CD8-positive, alpha-beta memory T cell (primary cell): ENCODE data around the gene CSTF3. TPM values are rescaled to one million over a fixed set of nuclear protein-coding genes. Genes with fewer than 3 reads are reported as not detected.

Experiments
- CTCF ChIA-PET: fragments of 350-600 bp; sonication (Branson Sonifier 250); formaldehyde crosslinking; loops from one replicate; lab custom pipeline; 2021; ENCODE audit warnings: antibody characterized with exemption; lab: Charles Lee
- POLR2A ChIA-PET: fragments of 350-600 bp; sonication (Branson Sonifier 250); formaldehyde crosslinking; loops from one replicate; lab custom pipeline; 2021; ENCODE audit warnings: antibody characterized with exemption; lab: Charles Lee
- DNase-seq, 5 donors: peaks; one replicate each; pipeline versions ENCODE4 v3.0.0 to v3.0.0-alpha.2; 2020 to 2022; ENCODE audit warnings: mixed read lengths in 1 of 5
- H3K27ac ChIP-seq: one replicate; pipeline ENCODE4 v1.7.0; 2013; ENCODE audit warnings: low read depth, mild to moderate bottlenecking, low read length, moderate library complexity
- H3K27me3 ChIP-seq: 2 replicates; pipeline ENCODE4 v1.7.0; 2013; ENCODE audit warnings: low read length, mild to moderate bottlenecking; ENCODE audit not compliant: insufficient read depth, poor library complexity, severe bottlenecking
- H3K36me3 ChIP-seq: 2 replicates; pipeline ENCODE4 v1.7.0; 2013; ENCODE audit warnings: mild to moderate bottlenecking, low read length, moderate library complexity; ENCODE audit not compliant: insufficient read depth
- H3K4me1 ChIP-seq: 2 replicates; pipeline ENCODE4 v1.7.0; 2013; ENCODE audit warnings: mild to moderate bottlenecking, low read length, moderate library complexity; ENCODE audit not compliant: insufficient read depth
- H3K4me3 ChIP-seq: 2 replicates; pipeline ENCODE4 v1.7.0; 2013; ENCODE audit warnings: mild to moderate bottlenecking, low read length
- H3K9me3 ChIP-seq: 2 replicates; pipeline ENCODE4 v1.7.0; 2013; ENCODE audit warnings: mild to moderate bottlenecking, low read length
- H3K27ac Mint-ChIP-seq, 8 donors: one replicate each; pipeline ENCODE4 v1.8.0; 2020 to 2021; ENCODE audit warnings: mixed read lengths in 8 of 8, mild to moderate bottlenecking in 6 of 8, inconsistent platforms in 3 of 8, moderate library complexity in 3 of 8
- H3K27me3 Mint-ChIP-seq, 2 donors: one replicate each; pipeline ENCODE4 v1.8.0; 2020 to 2021; ENCODE audit warnings: mixed read lengths in 2 of 2, mild to moderate bottlenecking in 1 of 2, moderate library complexity in 1 of 2
- H3K36me3 Mint-ChIP-seq, 3 donors: one replicate each; pipeline ENCODE4 v1.8.0; 2020 to 2021; ENCODE audit warnings: mixed read lengths in 3 of 3, inconsistent platforms in 1 of 3, mild to moderate bottlenecking in 1 of 3
- H3K4me1 Mint-ChIP-seq, 3 donors: one replicate each; pipeline ENCODE4 v1.8.0; 2020 to 2021; ENCODE audit warnings: mixed read lengths in 3 of 3, inconsistent platforms in 1 of 3, mild to moderate bottlenecking in 1 of 3
- H3K4me3 Mint-ChIP-seq, 7 donors: one replicate each; pipeline ENCODE4 v1.8.0; 2020 to 2021; ENCODE audit warnings: mixed read lengths in 7 of 7, mild to moderate bottlenecking in 6 of 7, moderate library complexity in 4 of 7, inconsistent platforms in 2 of 7
- H3K9me3 Mint-ChIP-seq, 5 donors: one replicate each; pipeline ENCODE4 v1.8.0; 2020 to 2022; ENCODE audit warnings: mixed read lengths in 5 of 5, mild to moderate bottlenecking in 3 of 5, moderate library complexity in 2 of 5, inconsistent platforms in 1 of 5
- polyA plus RNA-seq: library from polyadenylated mRNA; unstranded; fragments of 300-500 nt; fragmentation: Illumina TruSeq; gene quantifications from one replicate; pipeline ENCODE4 v1.2.3, GENCODE V29; 2021
- total RNA-seq, 2 experiments: library from RNA; stranded (reverse); gene quantifications; one replicate each; pipeline ENCODE4 v1.2.3, GENCODE V29; 2021

CSTF3 gene
- total RNA-seq (10 to 100 TPM; 35.3 to 37.7 TPM), polyA plus RNA-seq (16.5 TPM)

- Histone ChIP-seq H3K4me1 (peaks cover 43% of the 10 kb centered on the region), H3K4me3 (peak within 1 kb of the TSS; percentile 97), H3K36me3 (no peaks in the 10 kb centered on the region), H3K27ac (peak within 1 kb of the TSS; percentile 94), H3K27me3 (no peaks in the 10 kb centered on the region), H3K9me3 (no peaks in the 10 kb centered on the region)
- Mint-ChIP-seq H3K36me3 (peaks cover 3 to 20% (median 3%) of the 10 kb centered on the region in 3 donors), H3K27ac (peak within 1 kb of the TSS; percentile 96 to 100 (median 99)), H3K4me3 (peak within 1 kb of the TSS; percentile 99 to 100 (median 100)), H3K4me1 (peaks cover 48 to 63% (median 57%) of the 10 kb centered on the region in 3 donors), H3K27me3 (no peaks in the 10 kb centered on the region), H3K9me3 (peaks cover 0 to 2% (median 0%) of the 10 kb centered on the region in 5 donors)
- ChIA-PET CTCF (interaction anchor here (1.0 to 1.3 kb wide), 5 partner anchors 9 to 168 kb away, joined by 3 to 4 read pairs (median 4); no protein-coding TSS in a partner anchor), POLR2A (interaction anchor here (0.7 to 1.8 kb wide), 2 partner anchors 96 to 1276 kb away, joined by 4 to 7 read pairs; partner anchors contain the start of gene HIPK3)
- DNase-seq: peak; percentile 89 to 98 (median 96)
Observed at GRCh38 chr11:33161120-33162005, at the start of gene CSTF3. Gene CSTF3 (minus strand): TSS chr11:33161480. CDS start chr11:33161325, 155 bp downstream.

GRCh38 chr11:33208150-33208549 lies 46.9 kb upstream of the CSTF3 start:
- Mint-ChIP-seq H3K27ac (peak overlapping the region in 1 of 8 donors; percentile 15), H3K27me3 (peaks cover 0 to 9% of the 10 kb centered on the region in 2 donors), H3K4me3 (no peak overlapping the region), H3K4me1 (no peaks in the 10 kb centered on the region), H3K9me3 (no peaks in the 10 kb centered on the region), H3K36me3 (no peaks in the 10 kb centered on the region)
- Histone ChIP-seq H3K27ac (no peak overlapping the region), H3K9me3 (no peaks in the 10 kb centered on the region), H3K36me3 (no peaks in the 10 kb centered on the region), H3K4me3 (no peak overlapping the region), H3K4me1 (no peaks in the 10 kb centered on the region), H3K27me3 (no peaks in the 10 kb centered on the region)
- ChIA-PET CTCF (no interaction called here), POLR2A (no interaction called here)
- no peak for DNase-seq

GRCh38 chr11:33207408-33207985 lies 46.2 kb upstream of the CSTF3 start:
- Mint-ChIP-seq H3K4me3 (no peak overlapping the region), H3K27me3 (peaks cover 0 to 9% of the 10 kb centered on the region in 2 donors), H3K27ac (no peak overlapping the region), H3K4me1 (no peaks in the 10 kb centered on the region), H3K36me3 (no peaks in the 10 kb centered on the region), H3K9me3 (no peaks in the 10 kb centered on the region)
- Histone ChIP-seq H3K4me1 (no peaks in the 10 kb centered on the region), H3K9me3 (no peaks in the 10 kb centered on the region), H3K27me3 (no peaks in the 10 kb centered on the region), H3K36me3 (no peaks in the 10 kb centered on the region), H3K27ac (no peak overlapping the region), H3K4me3 (no peak overlapping the region)
- CTCF ChIA-PET: no interaction called here
- no peak for DNase-seq
- POLR2A ChIA-PET: no interaction called here

- DNase-seq: no peak
- POLR2A ChIA-PET: no interaction called here
- H3K4me1 Mint-ChIP-seq: no peaks in the 10 kb centered on the region
- Histone ChIP-seq H3K4me1 (no peaks in the 10 kb centered on the region), H3K27me3 (no peaks in the 10 kb centered on the region), H3K27ac (no peak overlapping the region), H3K9me3 (no peaks in the 10 kb centered on the region), H3K36me3 (no peaks in the 10 kb centered on the region), H3K4me3 (no peak overlapping the region)
- no peak overlapping the region for H3K4me3 Mint-ChIP-seq
- no peaks in the 10 kb centered on the region for H3K9me3 Mint-ChIP-seq
- H3K27me3 Mint-ChIP-seq: peaks cover 0 to 2% of the 10 kb centered on the region in 2 donors
- H3K27ac Mint-ChIP-seq: peak overlapping the region in 1 of 8 donors; percentile 79
- H3K36me3 Mint-ChIP-seq: no peaks in the 10 kb centered on the region
- CTCF ChIA-PET: no interaction called here
Observed at GRCh38 chr11:33197915-33198727, 36.8 kb upstream of the CSTF3 start.

- no peak for DNase-seq
- ChIA-PET CTCF (no interaction called here), POLR2A (no interaction called here)
- no peaks in the 10 kb centered on the region for H3K9me3 Mint-ChIP-seq
- no peak overlapping the region for H3K27ac ChIP-seq
- no peaks in the 10 kb centered on the region for H3K36me3 ChIP-seq
- peaks cover 0 to 1% of the 10 kb centered on the region in 2 donors for H3K27me3 Mint-ChIP-seq
- H3K4me1 Mint-ChIP-seq: no peaks in the 10 kb centered on the region
- H3K27me3 ChIP-seq: no peaks in the 10 kb centered on the region
- H3K4me1 ChIP-seq: no peaks in the 10 kb centered on the region
- no peaks in the 10 kb centered on the region for H3K36me3 Mint-ChIP-seq
- no peaks in the 10 kb centered on the region for H3K9me3 ChIP-seq
- H3K27ac Mint-ChIP-seq: no peak overlapping the region
- H3K4me3 ChIP-seq: no peak overlapping the region
- H3K4me3 Mint-ChIP-seq: no peak overlapping the region
Observed at GRCh38 chr11:33195462-33196173, 34.3 kb upstream of the CSTF3 start.

GRCh38 chr11:33194455-33194854 lies 33.2 kb upstream of the CSTF3 start:
- H3K4me1 ChIP-seq: no peaks in the 10 kb centered on the region

GRCh38 chr11:33191467-33191866 lies 30.2 kb upstream of the CSTF3 start:
- ChIA-PET POLR2A (no interaction called here), CTCF (no interaction called here)
- Mint-ChIP-seq H3K36me3 (no peaks in the 10 kb centered on the region), H3K9me3 (no peaks in the 10 kb centered on the region), H3K27ac (no peak overlapping the region), H3K4me1 (no peaks in the 10 kb centered on the region), H3K27me3 (peaks cover 0 to 1% of the 10 kb centered on the region in 2 donors), H3K4me3 (no peak overlapping the region)
- Histone ChIP-seq H3K9me3 (no peaks in the 10 kb centered on the region), H3K36me3 (no peaks in the 10 kb centered on the region), H3K27ac (no peak overlapping the region), H3K27me3 (no peaks in the 10 kb centered on the region), H3K4me1 (no peaks in the 10 kb centered on the region), H3K4me3 (no peak overlapping the region)
- no peak for DNase-seq

More at GRCh38 chr11:33194455-33194854, 33.2 kb upstream of the CSTF3 start:
- no peaks in the 10 kb centered on the region for H3K36me3 ChIP-seq
- DNase-seq: no peak
- no peak overlapping the region for H3K27ac ChIP-seq
- H3K4me3 ChIP-seq: no peak overlapping the region
- POLR2A ChIA-PET: no interaction called here
- Mint-ChIP-seq H3K4me1 (no peaks in the 10 kb centered on the region), H3K27ac (peak overlapping the region in 1 of 8 donors; percentile 35), H3K4me3 (no peak overlapping the region), H3K36me3 (no peaks in the 10 kb centered on the region), H3K9me3 (no peaks in the 10 kb centered on the region), H3K27me3 (no peaks in the 10 kb centered on the region)
- H3K27me3 ChIP-seq: no peaks in the 10 kb centered on the region
- H3K9me3 ChIP-seq: no peaks in the 10 kb centered on the region
- CTCF ChIA-PET: no interaction called here
